ENCODE data around the gene HARBI1. TPM values are rescaled to one million over a fixed set of nuclear protein-coding genes. Genes with fewer than 3 reads are reported as not detected.

The HARBI1 gene, protein sequence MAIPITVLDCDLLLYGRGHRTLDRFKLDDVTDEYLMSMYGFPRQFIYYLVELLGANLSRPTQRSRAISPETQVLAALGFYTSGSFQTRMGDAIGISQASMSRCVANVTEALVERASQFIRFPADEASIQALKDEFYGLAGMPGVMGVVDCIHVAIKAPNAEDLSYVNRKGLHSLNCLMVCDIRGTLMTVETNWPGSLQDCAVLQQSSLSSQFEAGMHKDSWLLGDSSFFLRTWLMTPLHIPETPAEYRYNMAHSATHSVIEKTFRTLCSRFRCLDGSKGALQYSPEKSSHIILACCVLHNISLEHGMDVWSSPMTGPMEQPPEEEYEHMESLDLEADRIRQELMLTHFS
- total RNA-seq = 1 to 10 TPM; 6.3 to 6.6 TPM

GRCh38 chr11:46617134-46617971 lies at the start of gene HARBI1, which contains the start of gene ATG13:
Gene HARBI1, minus strand, starts transcription at chr11:46617227. Its CDS starts 990 bp downstream, at chr11:46616237.
Gene ATG13, plus strand, starts transcription at chr11:46617553. Its CDS starts 26,739 bp downstream, at chr11:46644292.
- H3K4me3 Mint-ChIP-seq = peak within 1 kb of the TSS; percentile 89
- H3K9me3 Mint-ChIP-seq = no peaks in the 10 kb centered on the region
- peak; percentile 93 for DNase-seq
- CTCF ChIA-PET = interaction anchor here (0.5 to 2.6 kb wide), 14 partner anchors 10 to 907 kb away, joined by 3 to 8 read pairs (median 4); partner anchors contain the start of gene AMBRA1
- POLR2A ChIA-PET = interaction anchor here (0.6 to 0.7 kb wide), 3 partner anchors 256 to 1181 kb away, joined by 3 to 4 read pairs (median 3); no protein-coding TSS in a partner anchor
- H3K4me1 Mint-ChIP-seq = peaks cover 46% of the 10 kb centered on the region
- H3K27ac Mint-ChIP-seq = peak within 1 kb of the TSS; percentile 100
- peaks cover 18% of the 10 kb centered on the region for H3K36me3 Mint-ChIP-seq (ENCODE audit: low read depth)
- H3K27me3 Mint-ChIP-seq = no peaks in the 10 kb centered on the region

DNA sequence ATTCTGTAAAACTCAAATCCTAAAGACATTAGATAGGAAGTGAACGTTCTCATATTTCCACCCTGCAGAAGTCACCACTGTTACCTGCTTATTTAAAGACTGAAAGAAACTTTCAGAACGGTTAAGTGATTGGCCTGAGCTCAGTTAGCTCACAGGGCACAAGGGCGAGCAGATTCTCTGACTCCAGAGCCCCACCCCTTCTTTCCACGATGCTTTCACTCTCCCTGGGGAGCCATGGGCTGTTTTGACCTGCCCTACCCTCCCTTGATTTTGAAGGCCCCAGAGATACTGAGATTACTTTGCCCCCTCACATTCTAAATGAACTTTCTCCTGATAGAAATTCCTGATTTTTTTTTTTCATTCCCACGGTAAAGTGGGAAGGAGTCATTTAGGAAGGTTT lies 49.5 kb upstream of the HARBI1 start:
- Mint-ChIP-seq H3K36me3 (ENCODE audit: low read depth) (peaks cover 54% of the 10 kb centered on the region), H3K9me3 (no peaks in the 10 kb centered on the region), H3K4me1 (peaks cover 36% of the 10 kb centered on the region), H3K27ac (peak overlapping the region; percentile 28), H3K27me3 (no peaks in the 10 kb centered on the region), H3K4me3 (no peak overlapping the region)
- no peak for DNase-seq
- ChIA-PET POLR2A (interaction anchor here (1.4 kb wide), 1 partner anchor 34 kb away, joined by 3 read pairs; the partner anchor contains the start of genes ARHGAP1 and ZNF408), CTCF (interaction anchor here (0.6 to 1.0 kb wide), 3 partner anchors 14 to 47 kb away, joined by 3 to 4 read pairs (median 3); no protein-coding TSS in a partner anchor)

DNA sequence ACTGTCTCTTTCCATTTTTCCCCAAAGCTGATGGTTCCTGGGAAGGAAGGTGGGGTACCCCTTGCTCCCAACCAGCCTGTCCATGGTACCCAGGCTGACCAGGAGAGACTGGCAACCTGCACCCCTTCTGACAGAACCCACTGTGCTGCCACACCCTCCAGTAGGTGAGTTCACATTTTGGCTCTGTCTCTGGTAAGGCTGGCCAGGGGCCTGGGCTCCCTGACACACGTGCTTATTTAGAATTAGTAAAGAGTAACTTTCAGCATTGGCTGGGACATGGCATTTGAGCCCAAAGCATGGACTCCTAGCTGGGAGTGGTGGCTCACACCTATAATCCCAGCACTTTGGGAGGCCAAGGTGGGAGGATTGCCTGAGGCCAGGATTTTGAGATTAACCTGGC lies 48.3 kb upstream of the HARBI1 start:
- Mint-ChIP-seq H3K4me1 (peaks cover 24% of the 10 kb centered on the region), H3K9me3 (no peaks in the 10 kb centered on the region), H3K4me3 (no peak overlapping the region), H3K36me3 (ENCODE audit: low read depth) (peaks cover 47% of the 10 kb centered on the region), H3K27me3 (no peaks in the 10 kb centered on the region), H3K27ac (no peak overlapping the region)
- DNase-seq = no peak
- CTCF ChIA-PET = no interaction called here
- POLR2A ChIA-PET = interaction anchor here (1.4 kb wide), 1 partner anchor 35 kb away, joined by 3 read pairs; the partner anchor contains the start of genes ARHGAP1 and ZNF408

DNA sequence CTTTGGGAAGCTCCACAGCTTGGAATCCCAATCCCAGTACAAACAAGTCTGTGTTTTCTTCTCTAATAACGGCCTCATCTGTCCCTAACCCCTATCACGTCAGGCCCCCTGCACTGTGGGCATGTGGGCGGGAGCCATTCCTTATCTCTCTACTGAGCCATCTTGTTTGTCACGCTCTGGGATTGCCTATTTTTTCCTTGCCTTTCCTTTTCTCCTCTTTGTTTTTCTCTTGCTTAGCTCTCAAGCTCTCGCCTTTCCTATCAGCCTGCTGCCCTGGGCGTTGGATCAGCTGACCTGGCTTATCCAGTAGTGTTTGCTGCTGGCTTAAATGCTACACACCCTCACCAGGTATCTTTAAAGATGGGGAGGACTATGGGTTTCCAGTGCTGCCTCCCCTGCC lies 47.6 kb upstream of the HARBI1 start:
- ChIA-PET CTCF (interaction anchor here (0.6 kb wide), 1 partner anchor 12 kb away, joined by 3 read pairs; no protein-coding TSS in a partner anchor), POLR2A (no interaction called here)
- no peak overlapping the region for H3K4me3 Mint-ChIP-seq
- H3K4me1 Mint-ChIP-seq = peaks cover 20% of the 10 kb centered on the region
- H3K27ac Mint-ChIP-seq = no peak overlapping the region
- DNase-seq = no peak
- peaks cover 48% of the 10 kb centered on the region for H3K36me3 Mint-ChIP-seq (ENCODE audit: low read depth)
- no peaks in the 10 kb centered on the region for H3K27me3 Mint-ChIP-seq
- no peaks in the 10 kb centered on the region for H3K9me3 Mint-ChIP-seq

DNA sequence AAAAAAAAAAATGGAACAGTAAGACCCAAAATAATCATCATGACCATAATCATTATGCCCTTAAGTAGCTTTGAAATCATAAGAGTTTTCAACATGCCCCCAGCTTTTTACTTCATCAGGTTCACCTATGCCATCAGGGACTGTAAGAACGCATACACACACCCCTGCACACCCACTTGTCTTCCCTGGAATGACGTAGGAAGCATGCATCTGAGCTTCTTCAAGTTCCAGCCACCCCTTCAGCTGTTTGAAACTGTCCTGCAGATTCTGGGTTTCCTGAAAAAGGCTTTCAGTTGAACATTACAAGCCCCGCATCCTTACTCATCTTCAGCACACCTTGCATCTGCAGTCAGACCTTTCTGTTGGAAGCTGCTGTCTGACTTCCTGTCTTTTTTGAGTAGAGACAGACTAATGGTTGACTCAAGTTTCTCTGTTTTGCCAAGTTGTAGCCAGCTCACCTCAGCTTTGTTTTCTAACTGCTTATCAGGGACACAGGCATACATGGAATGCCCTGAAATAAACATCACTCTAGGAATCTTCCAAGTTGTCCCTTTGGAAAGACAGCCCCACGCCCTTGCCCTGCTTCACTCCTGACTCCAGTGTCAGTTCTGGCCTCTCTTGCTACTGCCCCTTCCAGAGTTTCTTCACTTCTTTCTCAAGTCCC lies 46.4 kb upstream of the HARBI1 start:
- no peak for DNase-seq
- POLR2A ChIA-PET = interaction anchor here (0.6 kb wide), 1 partner anchor 50 kb away, joined by 3 read pairs; no protein-coding TSS in a partner anchor
- CTCF ChIA-PET = no interaction called here
- Mint-ChIP-seq H3K4me1 (peaks cover 11% of the 10 kb centered on the region), H3K27me3 (no peaks in the 10 kb centered on the region), H3K36me3 (ENCODE audit: low read depth) (peaks cover 46% of the 10 kb centered on the region), H3K9me3 (no peaks in the 10 kb centered on the region), H3K4me3 (no peak overlapping the region), H3K27ac (peak overlapping the region; percentile 42)

GRCh38 chr11:46662366-46662765 lies 45.3 kb upstream of the HARBI1 start:
- H3K9me3 Mint-ChIP-seq = no peaks in the 10 kb centered on the region
- peaks cover 11% of the 10 kb centered on the region for H3K4me1 Mint-ChIP-seq
- no peaks in the 10 kb centered on the region for H3K27me3 Mint-ChIP-seq
- H3K4me3 Mint-ChIP-seq = no peak overlapping the region
- H3K27ac Mint-ChIP-seq = no peak overlapping the region
- H3K36me3 Mint-ChIP-seq (ENCODE audit: low read depth) = peaks cover 51% of the 10 kb centered on the region
- CTCF ChIA-PET = interaction anchor here (3.7 kb wide), 1 partner anchor 9 kb away, joined by 14 read pairs; no protein-coding TSS in a partner anchor
- DNase-seq = no peak
- POLR2A ChIA-PET = no interaction called here

- Mint-ChIP-seq H3K27me3 (no peaks in the 10 kb centered on the region), H3K36me3 (ENCODE audit: low read depth) (peaks cover 53% of the 10 kb centered on the region), H3K4me1 (peaks cover 11% of the 10 kb centered on the region), H3K4me3 (no peak overlapping the region), H3K9me3 (no peaks in the 10 kb centered on the region), H3K27ac (no peak overlapping the region)
- CTCF ChIA-PET = interaction anchor here (1.0 to 3.7 kb wide), 3 partner anchors 9 to 50 kb away, joined by 3 to 14 read pairs (median 3); no protein-coding TSS in a partner anchor
- DNase-seq = no peak
- POLR2A ChIA-PET = no interaction called here
Observed at GRCh38 chr11:46661836-46662235, 44.8 kb upstream of the HARBI1 start.

DNA sequence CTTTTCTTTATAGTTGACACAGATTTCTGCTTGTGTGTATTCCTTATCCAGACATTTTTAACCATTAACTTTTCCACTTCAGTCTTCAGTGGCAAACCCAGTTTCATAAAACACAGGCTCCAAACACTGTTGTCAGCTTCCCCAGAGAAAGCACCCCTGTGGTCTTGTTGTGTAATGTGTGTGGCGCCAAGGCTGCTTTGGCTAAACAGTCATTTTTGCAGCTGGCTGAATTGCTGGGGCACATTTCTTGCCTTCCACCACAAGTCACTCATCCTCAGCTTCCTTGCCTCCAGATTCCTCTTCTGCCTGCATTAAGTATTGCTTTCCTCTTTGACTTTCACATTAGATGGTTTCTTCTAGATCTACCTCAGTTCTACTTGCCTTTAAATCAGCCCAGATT lies 42.9 kb upstream of the HARBI1 start:
- Mint-ChIP-seq H3K36me3 (ENCODE audit: low read depth) (peaks cover 45% of the 10 kb centered on the region), H3K9me3 (no peaks in the 10 kb centered on the region), H3K27ac (no peak overlapping the region), H3K27me3 (no peaks in the 10 kb centered on the region), H3K4me1 (peaks cover 11% of the 10 kb centered on the region), H3K4me3 (no peak overlapping the region)
- CTCF ChIA-PET = interaction anchor here (0.8 to 3.7 kb wide), 3 partner anchors 11 to 167 kb away, joined by 3 to 14 read pairs (median 3); no protein-coding TSS in a partner anchor
- DNase-seq = no peak
- POLR2A ChIA-PET = no interaction called here

DNA sequence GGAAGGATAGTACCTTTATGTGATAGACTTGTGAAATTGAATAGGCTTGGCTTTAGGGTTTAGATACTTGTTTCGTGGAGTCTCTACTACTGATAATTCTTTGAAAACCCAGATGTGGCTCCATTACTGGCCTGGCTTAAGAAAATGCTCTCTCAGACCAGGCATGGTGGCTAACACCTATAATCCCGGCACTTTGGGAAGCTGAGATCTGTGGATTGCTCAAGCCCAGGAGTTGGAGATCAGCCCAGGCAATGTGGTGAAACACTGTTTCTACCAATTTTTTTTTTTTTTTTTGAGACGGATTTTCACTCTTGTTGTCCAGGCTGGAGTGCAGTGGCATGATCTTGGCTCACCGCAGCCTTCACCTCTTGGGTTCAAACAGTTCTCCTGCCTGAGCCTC lies 41.2 kb upstream of the HARBI1 start:
- H3K4me3 Mint-ChIP-seq = no peak overlapping the region
- H3K9me3 Mint-ChIP-seq = no peaks in the 10 kb centered on the region
- peaks cover 5% of the 10 kb centered on the region for H3K4me1 Mint-ChIP-seq
- ChIA-PET POLR2A (no interaction called here), CTCF (no interaction called here)
- DNase-seq = no peak
- no peaks in the 10 kb centered on the region for H3K27me3 Mint-ChIP-seq
- no peak overlapping the region for H3K27ac Mint-ChIP-seq
- peaks cover 34% of the 10 kb centered on the region for H3K36me3 Mint-ChIP-seq (ENCODE audit: low read depth)

GRCh38 chr11:46657186-46657585 lies 40.2 kb upstream of the HARBI1 start:
- H3K27me3 Mint-ChIP-seq = no peaks in the 10 kb centered on the region
- no peak overlapping the region for H3K4me3 Mint-ChIP-seq
- POLR2A ChIA-PET = no interaction called here
- H3K9me3 Mint-ChIP-seq = no peaks in the 10 kb centered on the region
- H3K4me1 Mint-ChIP-seq = peaks cover 2% of the 10 kb centered on the region
- no peak overlapping the region for H3K27ac Mint-ChIP-seq
- no peak for DNase-seq
- CTCF ChIA-PET = interaction anchor here (0.6 to 1.1 kb wide), 3 partner anchors 11 to 109 kb away, joined by 3 to 4 read pairs (median 3); no protein-coding TSS in a partner anchor
- peaks cover 37% of the 10 kb centered on the region for H3K36me3 Mint-ChIP-seq (ENCODE audit: low read depth)

GRCh38 chr11:46655631-46656030 lies 38.6 kb upstream of the HARBI1 start:
- ChIA-PET POLR2A (no interaction called here), CTCF (interaction anchor here (0.6 kb wide), 1 partner anchor 316 kb away, joined by 3 read pairs; no protein-coding TSS in a partner anchor)
- Mint-ChIP-seq H3K27me3 (no peaks in the 10 kb centered on the region), H3K4me3 (no peak overlapping the region), H3K9me3 (no peaks in the 10 kb centered on the region), H3K36me3 (ENCODE audit: low read depth) (peaks cover 37% of the 10 kb centered on the region), H3K27ac (no peak overlapping the region), H3K4me1 (peaks cover 2% of the 10 kb centered on the region)
- DNase-seq = no peak

DNA sequence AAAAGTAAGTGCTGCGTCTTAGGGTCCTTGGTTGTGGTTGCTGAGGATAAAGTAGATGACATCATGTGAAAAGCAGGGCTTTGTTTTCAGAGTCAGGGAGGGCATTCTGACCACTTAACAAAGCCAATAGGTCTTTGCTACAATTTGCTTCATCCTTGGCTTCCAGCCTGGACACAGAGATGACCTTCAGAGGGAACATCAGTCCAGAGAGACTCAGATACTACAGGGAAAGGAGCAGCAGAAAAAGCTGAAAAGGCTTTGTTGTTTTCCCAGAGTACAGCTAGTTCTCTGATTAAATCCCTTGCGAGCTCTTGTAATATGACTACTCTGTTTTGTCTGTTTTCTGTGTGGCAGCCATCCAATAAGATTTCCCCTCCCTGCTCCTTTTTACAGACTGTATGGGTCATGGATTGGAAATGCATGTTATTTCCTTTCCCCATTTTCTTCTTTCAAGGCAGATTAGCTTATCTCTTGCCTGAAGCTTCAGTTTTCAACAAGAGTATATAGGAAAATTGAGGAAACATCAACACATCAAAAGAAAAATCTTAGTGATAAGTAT lies 32.2 kb upstream of the HARBI1 start:
- Mint-ChIP-seq H3K4me3 (no peak overlapping the region), H3K27ac (no peak overlapping the region), H3K27me3 (no peaks in the 10 kb centered on the region), H3K9me3 (no peaks in the 10 kb centered on the region), H3K36me3 (ENCODE audit: low read depth) (peaks cover 22% of the 10 kb centered on the region), H3K4me1 (no peaks in the 10 kb centered on the region)
- ChIA-PET POLR2A (no interaction called here), CTCF (no interaction called here)
- no peak for DNase-seq
